Vagina (tissue), 2 donors: ENCODE results near the gene GNPTG.
"Not testable (repeated sequence)": the region's sequence is repeated elsewhere in the genome, so short reads cannot be mapped to it uniquely, and the experiment has no call there.

Source experiments
- CTCF ChIP-seq, 3 experiments: fragments of 450-650 bp in 2 of 3; fragments of 200-600 bp in 1 of 3; sonication (generic) in 1 of 3; IDR thresholded peaks; one replicate each; pipeline ENCODE4 v1.5.1; 2017 to 2019; ENCODE audit warnings: antibody characterized with exemption in 3 of 3, mild to moderate bottlenecking in 2 of 3, moderate library complexity in 2 of 3
- POLR2A ChIP-seq, 2 donors: fragments of 450-650 bp; IDR thresholded peaks; one replicate each; pipeline ENCODE4 v1.6.1; 2017; ENCODE audit warnings: antibody characterized with exemption in 2 of 2, mild to moderate bottlenecking in 2 of 2, moderate library complexity in 2 of 2

- not testable (repeated sequence) for TF ChIP-seq CTCF, POLR2A (IDR thresholded peaks at IDR 0.05)
Observed at GRCh38 chr16:1328136-1328535, 23.6 kb upstream of the GNPTG start.
